Measurements from ENCODE around the gene SEMA3A.
"Not testable (repeated sequence)": the region's sequence is repeated elsewhere in the genome, so short reads cannot be mapped to it uniquely, and the experiment has no call there.

Gene SEMA3A

DNA sequence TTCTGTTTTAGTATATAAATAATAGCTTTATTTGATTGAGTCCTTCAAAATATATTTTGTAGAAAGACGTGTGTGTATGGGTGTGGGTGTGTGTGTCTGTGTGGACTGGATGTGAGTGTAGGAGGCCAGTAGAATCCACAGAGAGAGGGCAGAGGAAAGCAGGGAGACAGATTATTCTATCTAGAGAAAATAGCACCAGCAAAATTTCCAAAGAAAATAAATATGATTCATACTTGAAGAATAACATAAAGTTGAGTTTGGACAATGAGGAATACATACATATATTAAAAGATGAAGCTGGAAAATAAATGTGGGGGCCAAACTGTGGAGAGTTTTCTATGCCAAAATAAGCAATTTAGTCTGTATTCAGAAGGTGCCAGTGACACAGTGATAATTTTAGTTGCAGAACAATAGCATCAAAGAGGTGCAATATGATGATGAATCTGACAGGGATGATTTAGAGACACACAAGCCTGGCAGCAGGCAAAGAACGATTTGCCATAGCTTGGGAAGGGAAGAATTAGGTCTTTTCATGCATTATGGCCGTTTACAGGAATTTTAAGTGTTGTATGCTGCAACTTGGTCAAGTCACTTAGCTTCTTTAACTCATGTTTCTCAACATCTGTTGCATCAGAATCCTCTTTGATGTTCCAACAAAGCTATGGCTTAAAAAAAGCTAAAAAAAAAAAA is 121.3 kb downstream of the SEMA3A start:
- no peaks in the 10 kb centered on the region for H3K4me1 ChIP-seq (ENCODE audit: control insufficient read depth, insufficient read depth, low read length, poor library complexity, severe bottlenecking)
- H3K9me3 ChIP-seq (ENCODE audit: control insufficient read depth, low read length): no peaks in the 10 kb centered on the region
- 75 to 80% methylated on average over 1 to 2 of the region's 3 CpGs for WGBS, 2 experiments (ENCODE audit: insufficient coverage in 2 of 2)

DNA sequence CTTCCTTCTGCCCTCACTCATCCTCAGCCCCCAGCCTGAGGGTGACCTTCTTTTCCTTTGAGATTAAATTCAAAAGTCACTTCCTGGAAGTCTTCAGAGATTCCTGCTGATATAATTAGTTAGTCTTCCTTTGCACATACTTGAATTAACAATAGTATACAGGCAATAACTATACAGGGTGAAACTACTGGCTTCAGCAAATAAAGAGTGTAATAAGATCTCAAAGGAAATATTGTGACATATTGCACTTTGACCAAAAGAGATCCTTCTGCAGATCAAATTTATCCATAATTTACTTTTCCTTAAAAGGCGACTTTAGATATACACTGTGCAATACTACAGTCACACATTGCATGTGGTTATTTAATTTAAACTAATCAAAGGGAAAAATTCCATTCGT is 123.8 kb downstream of the SEMA3A start:
- Histone ChIP-seq H3K27ac (ENCODE audit: low read depth, low read length, severe bottlenecking) (no peak overlapping the region), H3K9me3 (ENCODE audit: control insufficient read depth, low read length) (no peaks in the 10 kb centered on the region), H3K4me1 (ENCODE audit: control insufficient read depth, insufficient read depth, low read length, poor library complexity, severe bottlenecking) (no peaks in the 10 kb centered on the region), H3K36me3 (ENCODE audit: control insufficient read depth, insufficient read depth, low read length) (peaks cover 3% of the 10 kb centered on the region), H3K4me3 (ENCODE audit: extremely low read depth, insufficient read depth, low read length, poor library complexity, severe bottlenecking) (no peak overlapping the region)
- WGBS, 2 experiments (ENCODE audit: insufficient coverage in 2 of 2): no CpG with 5 or more reads among the region's 2 CpGs

More for the DNA sequence above, 121.3 kb downstream of the SEMA3A start:
- no peak overlapping the region for H3K4me3 ChIP-seq (ENCODE audit: extremely low read depth, insufficient read depth, low read length, poor library complexity, severe bottlenecking)
- H3K36me3 ChIP-seq (ENCODE audit: control insufficient read depth, insufficient read depth, low read length): peaks cover 3% of the 10 kb centered on the region
- H3K27ac ChIP-seq (ENCODE audit: low read depth, low read length, severe bottlenecking): no peak overlapping the region

DNA sequence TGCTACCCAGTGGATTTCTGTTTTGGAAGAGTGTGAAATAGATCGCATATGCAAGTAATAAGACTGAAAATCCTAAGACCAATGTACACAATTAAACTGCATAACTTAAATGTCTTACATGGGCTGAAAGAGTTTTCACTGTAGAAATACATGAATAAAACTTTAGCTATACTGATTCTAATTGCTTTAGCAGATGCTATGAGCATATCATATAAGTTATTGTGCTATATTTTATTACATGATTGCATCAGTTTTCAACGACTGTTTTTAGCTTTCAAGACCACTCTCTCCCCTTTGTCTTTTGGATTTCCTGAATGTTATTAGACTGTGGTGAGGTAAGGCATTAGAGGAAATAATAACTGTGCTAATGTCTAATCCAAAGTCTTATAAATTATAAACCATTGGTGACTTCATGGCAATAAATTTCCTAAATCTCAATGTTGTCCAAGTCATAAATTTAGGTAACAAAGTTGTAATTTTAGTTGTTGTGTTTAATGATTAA is 124.5 kb downstream of the SEMA3A start:
- Histone ChIP-seq H3K4me1 (ENCODE audit: control insufficient read depth, insufficient read depth, low read length, poor library complexity, severe bottlenecking) (no peaks in the 10 kb centered on the region), H3K27ac (ENCODE audit: low read depth, low read length, severe bottlenecking) (no peak overlapping the region), H3K9me3 (ENCODE audit: control insufficient read depth, low read length) (no peaks in the 10 kb centered on the region), H3K4me3 (ENCODE audit: extremely low read depth, insufficient read depth, low read length, poor library complexity, severe bottlenecking) (no peak overlapping the region), H3K36me3 (ENCODE audit: control insufficient read depth, insufficient read depth, low read length) (peaks cover 3% of the 10 kb centered on the region)
- WGBS, 2 experiments (ENCODE audit: insufficient coverage in 2 of 2): no CpG with 5 or more reads among the region's 2 CpGs

DNA sequence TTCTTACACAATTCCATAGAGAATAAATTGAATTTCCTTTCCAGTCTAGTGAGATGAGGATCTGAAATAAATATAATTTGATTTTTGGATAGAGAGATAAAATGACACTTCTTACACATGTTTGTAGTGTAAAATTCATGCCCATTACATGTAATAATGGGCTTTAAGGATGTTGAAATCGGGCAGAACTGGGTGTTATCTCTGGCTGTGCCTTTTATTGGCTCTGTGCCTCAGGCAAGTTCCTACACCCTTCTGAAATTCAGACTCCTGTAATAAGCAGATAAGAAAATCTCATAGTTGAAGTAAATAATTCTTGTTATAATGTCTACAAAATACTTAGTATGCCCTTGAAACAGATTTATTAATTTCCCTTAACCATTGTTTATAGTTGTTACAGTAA is 125.6 kb downstream of the SEMA3A start:
- Histone ChIP-seq H3K4me1 (ENCODE audit: control insufficient read depth, insufficient read depth, low read length, poor library complexity, severe bottlenecking) (no peaks in the 10 kb centered on the region), H3K9me3 (ENCODE audit: control insufficient read depth, low read length) (no peaks in the 10 kb centered on the region), H3K27ac (ENCODE audit: low read depth, low read length, severe bottlenecking) (no peak overlapping the region), H3K4me3 (ENCODE audit: extremely low read depth, insufficient read depth, low read length, poor library complexity, severe bottlenecking) (no peak overlapping the region), H3K36me3 (ENCODE audit: control insufficient read depth, insufficient read depth, low read length) (peaks cover 3% of the 10 kb centered on the region)
- WGBS, 2 experiments (ENCODE audit: insufficient coverage in 2 of 2): no CpG with 5 or more reads among the region's 1 CpG

DNA sequence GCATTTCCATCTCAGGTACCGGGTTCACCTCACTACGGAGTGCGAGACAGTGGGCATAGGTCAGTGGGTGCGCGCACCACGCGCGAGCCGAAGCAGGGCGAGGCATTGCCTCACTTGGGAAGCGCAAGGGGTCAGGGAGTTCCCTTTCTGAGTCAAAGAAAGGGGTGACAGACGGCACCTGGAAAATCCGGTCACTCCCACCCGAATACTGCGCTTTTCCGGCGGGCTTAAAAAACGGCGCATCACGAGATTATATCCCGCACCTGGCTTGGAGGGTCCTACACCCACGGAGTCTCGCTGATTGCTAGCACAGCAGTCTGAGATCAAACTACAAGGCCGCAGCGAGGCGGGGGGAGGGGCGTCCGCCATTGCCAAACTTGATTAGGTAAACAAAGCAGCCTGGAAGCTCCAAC is 132.1 kb downstream of the SEMA3A start:
- not testable (repeated sequence) for H3K36me3 ChIP-seq (ENCODE audit: control insufficient read depth, insufficient read depth, low read length); H3K4me1 ChIP-seq (ENCODE audit: control insufficient read depth, insufficient read depth, low read length, poor library complexity, severe bottlenecking); H3K9me3 ChIP-seq (ENCODE audit: control insufficient read depth, low read length); H3K27ac ChIP-seq (ENCODE audit: low read depth, low read length, severe bottlenecking); H3K4me3 ChIP-seq (ENCODE audit: extremely low read depth, insufficient read depth, low read length, poor library complexity, severe bottlenecking)
- WGBS, 2 experiments (ENCODE audit: insufficient coverage in 2 of 2): 93 to 95% methylated on average over 14 to 28 of the region's 28 CpGs

DNA sequence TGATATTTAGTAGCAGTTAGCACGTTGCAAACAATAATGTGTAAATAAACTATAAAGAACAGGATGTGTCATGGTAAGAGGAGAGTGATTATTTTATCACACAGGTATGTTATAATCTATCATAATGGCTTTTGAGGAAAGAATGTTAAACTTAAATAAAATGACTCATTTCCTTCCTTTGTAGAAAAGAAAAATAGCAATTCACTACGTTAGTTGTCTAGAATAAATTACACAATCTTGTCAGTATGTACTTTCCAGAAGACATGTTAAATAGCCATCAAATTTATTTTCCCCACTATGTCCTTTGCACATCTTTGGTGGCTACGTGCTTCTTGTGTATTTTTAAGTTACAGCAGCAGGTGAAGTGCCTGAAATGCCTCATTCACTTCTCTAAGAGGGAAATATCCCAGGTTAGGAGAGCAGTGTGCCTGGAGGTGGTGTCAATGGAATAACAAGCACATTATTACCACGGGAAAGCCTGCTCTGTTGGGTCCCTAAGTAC is 133.8 kb downstream of the SEMA3A start:
- peaks cover 6% of the 10 kb centered on the region for H3K36me3 ChIP-seq (ENCODE audit: control insufficient read depth, insufficient read depth, low read length)
- WGBS, 2 experiments (ENCODE audit: insufficient coverage in 2 of 2): 100% methylated on average over 1 of the region's 4 CpGs; no CpG with 5 or more reads in 1 of the 2 experiments
- no peak overlapping the region for H3K4me3 ChIP-seq (ENCODE audit: extremely low read depth, insufficient read depth, low read length, poor library complexity, severe bottlenecking)
- no peak overlapping the region for H3K27ac ChIP-seq (ENCODE audit: low read depth, low read length, severe bottlenecking)
- H3K4me1 ChIP-seq (ENCODE audit: control insufficient read depth, insufficient read depth, low read length, poor library complexity, severe bottlenecking): no peaks in the 10 kb centered on the region
- no peaks in the 10 kb centered on the region for H3K9me3 ChIP-seq (ENCODE audit: control insufficient read depth, low read length)

DNA sequence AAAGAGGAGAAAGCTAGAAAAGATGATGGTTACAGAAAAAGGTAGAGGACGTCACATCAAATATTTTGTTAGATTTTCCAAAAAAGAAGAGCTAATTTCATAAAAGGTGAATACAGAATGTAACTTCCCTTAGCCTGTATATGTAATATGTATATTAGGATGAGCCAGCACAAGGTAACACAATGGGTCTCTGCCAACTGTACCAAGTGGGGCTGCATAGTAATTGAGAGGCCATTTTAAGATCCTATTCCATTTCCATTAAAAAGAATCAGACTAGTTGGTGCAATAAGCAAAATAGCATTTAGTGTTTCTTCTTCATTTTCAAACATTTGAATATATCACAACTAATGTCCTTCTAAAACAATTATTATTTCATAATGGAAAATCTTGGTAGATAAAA is 134.6 kb downstream of the SEMA3A start:
- WGBS, 2 experiments (ENCODE audit: insufficient coverage in 2 of 2): no CpG with 5 or more reads among the region's 1 CpG
- no peak overlapping the region for H3K27ac ChIP-seq (ENCODE audit: low read depth, low read length, severe bottlenecking)

DNA sequence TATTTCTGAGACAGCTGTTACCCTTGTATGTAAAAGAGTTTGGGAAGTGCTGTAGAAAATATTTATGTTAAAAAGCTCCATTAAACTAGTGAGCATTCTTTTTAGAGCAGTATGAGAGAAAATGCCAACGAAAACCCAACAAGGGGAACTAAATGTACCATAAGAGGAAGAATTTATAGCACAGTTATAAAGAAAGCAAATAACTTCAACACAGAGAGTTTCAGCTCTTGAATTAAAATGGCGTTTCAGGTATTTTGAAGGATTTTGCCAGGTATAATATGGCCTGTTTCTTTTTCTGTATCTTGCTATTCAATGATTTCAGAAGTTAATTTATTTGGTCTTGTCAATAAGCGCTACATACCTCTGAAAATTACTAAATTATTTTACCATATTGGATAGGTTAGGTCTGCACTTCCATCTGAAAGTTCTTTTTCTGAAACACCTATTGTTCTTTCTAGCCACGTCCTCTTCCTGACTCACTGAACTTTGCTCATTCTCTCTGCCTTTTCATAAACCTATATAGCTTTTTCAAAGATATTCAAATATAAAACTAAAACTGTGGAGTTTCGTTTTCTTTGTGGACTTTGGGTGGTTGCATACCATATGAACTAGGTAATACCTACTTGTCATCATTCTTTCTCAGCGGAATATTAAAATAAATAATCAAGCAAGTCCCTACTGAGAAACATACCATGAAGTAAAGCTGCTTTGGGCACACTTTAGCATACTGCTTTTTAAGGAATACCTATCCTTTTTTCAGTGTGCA is 136.1 kb downstream of the SEMA3A start:
- Histone ChIP-seq H3K9me3 (ENCODE audit: control insufficient read depth, low read length) (no peaks in the 10 kb centered on the region), H3K27ac (ENCODE audit: low read depth, low read length, severe bottlenecking) (no peak overlapping the region), H3K4me3 (ENCODE audit: extremely low read depth, insufficient read depth, low read length, poor library complexity, severe bottlenecking) (no peak overlapping the region), H3K36me3 (ENCODE audit: control insufficient read depth, insufficient read depth, low read length) (peaks cover 6% of the 10 kb centered on the region), H3K4me1 (ENCODE audit: control insufficient read depth, insufficient read depth, low read length, poor library complexity, severe bottlenecking) (no peaks in the 10 kb centered on the region)
- 100% methylated on average over 1 of the region's 6 CpGs; no CpG with 5 or more reads in 1 of the 2 experiments for WGBS, 2 experiments (ENCODE audit: insufficient coverage in 2 of 2)

More for the DNA sequence above, 134.6 kb downstream of the SEMA3A start:
- Histone ChIP-seq H3K9me3 (ENCODE audit: control insufficient read depth, low read length) (no peaks in the 10 kb centered on the region), H3K4me1 (ENCODE audit: control insufficient read depth, insufficient read depth, low read length, poor library complexity, severe bottlenecking) (no peaks in the 10 kb centered on the region), H3K36me3 (ENCODE audit: control insufficient read depth, insufficient read depth, low read length) (peaks cover 6% of the 10 kb centered on the region), H3K4me3 (ENCODE audit: extremely low read depth, insufficient read depth, low read length, poor library complexity, severe bottlenecking) (no peak overlapping the region)

DNA sequence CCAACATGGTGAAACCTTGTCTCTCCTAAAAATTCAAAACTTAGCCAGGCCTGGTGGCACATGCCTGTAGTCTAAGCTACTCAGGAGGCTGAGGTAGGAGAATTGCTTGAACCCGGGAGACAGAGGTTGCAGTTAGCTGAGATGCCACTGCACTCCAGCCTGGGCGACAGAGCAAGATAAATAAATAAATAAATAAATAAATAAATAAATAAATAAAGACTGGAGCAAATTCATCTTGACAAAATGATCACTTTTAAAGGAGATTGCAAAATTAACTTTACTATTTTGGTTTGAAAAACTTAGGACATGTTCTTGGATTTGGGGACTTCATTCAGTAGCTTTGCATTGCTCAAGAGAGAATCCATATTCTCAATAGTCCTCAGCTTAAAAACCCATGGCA is 137.0 kb downstream of the SEMA3A start:
- H3K4me3 ChIP-seq (ENCODE audit: extremely low read depth, insufficient read depth, low read length, poor library complexity, severe bottlenecking): no peak overlapping the region
- no CpG with 5 or more reads among the region's 2 CpGs for WGBS, 2 experiments (ENCODE audit: insufficient coverage in 2 of 2)
- H3K4me1 ChIP-seq (ENCODE audit: control insufficient read depth, insufficient read depth, low read length, poor library complexity, severe bottlenecking): no peaks in the 10 kb centered on the region
- H3K36me3 ChIP-seq (ENCODE audit: control insufficient read depth, insufficient read depth, low read length): peaks cover 6% of the 10 kb centered on the region
- no peak overlapping the region for H3K27ac ChIP-seq (ENCODE audit: low read depth, low read length, severe bottlenecking)
- no peaks in the 10 kb centered on the region for H3K9me3 ChIP-seq (ENCODE audit: control insufficient read depth, low read length)

DNA sequence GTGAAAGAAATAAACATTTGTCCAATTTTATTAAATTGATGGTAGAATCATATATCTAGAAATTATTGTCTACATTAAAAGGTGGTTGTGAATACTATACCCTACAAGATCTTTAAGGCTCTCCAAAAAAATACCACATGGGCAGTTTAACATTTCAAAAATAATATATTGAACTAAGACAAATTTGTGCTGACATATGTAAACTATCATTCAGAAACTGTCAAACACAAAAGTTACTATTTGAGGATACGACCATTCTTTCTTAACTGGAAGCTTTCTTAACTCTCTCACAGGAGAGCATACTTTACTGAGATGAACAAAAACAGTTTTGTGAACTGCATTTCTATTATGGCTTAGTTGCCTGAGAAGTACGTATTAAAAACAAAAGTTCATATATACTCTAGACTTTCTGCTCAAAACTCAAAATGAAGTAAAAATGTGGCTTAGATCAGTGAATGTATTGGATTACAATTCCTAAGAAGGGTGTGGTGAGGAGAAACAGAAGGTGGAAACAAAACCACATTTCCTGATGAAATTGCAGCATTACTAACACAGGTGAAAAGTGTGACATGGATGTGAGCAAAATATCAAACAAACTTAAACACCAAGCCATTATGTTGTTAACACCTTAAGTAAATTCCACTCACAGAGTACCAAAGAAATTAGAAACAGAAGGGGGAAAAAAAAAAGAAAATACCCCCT is 138.5 kb downstream of the SEMA3A start:
- Histone ChIP-seq H3K9me3 (ENCODE audit: control insufficient read depth, low read length) (no peaks in the 10 kb centered on the region), H3K36me3 (ENCODE audit: control insufficient read depth, insufficient read depth, low read length) (peaks cover 6% of the 10 kb centered on the region), H3K4me1 (ENCODE audit: control insufficient read depth, insufficient read depth, low read length, poor library complexity, severe bottlenecking) (no peaks in the 10 kb centered on the region), H3K4me3 (ENCODE audit: extremely low read depth, insufficient read depth, low read length, poor library complexity, severe bottlenecking) (no peak overlapping the region), H3K27ac (ENCODE audit: low read depth, low read length, severe bottlenecking) (no peak overlapping the region)
- no CpG with 5 or more reads among the region's 2 CpGs for WGBS, 2 experiments (ENCODE audit: insufficient coverage in 2 of 2)
